ENCODE measurements around the gene EIF2B1. TPM values are rescaled to one million over a fixed set of nuclear protein-coding genes. Genes with fewer than 3 reads are reported as not detected.

EIF2B1 gene
- total and polyA plus RNA-seq, 9 of the 15 experiments (the other 6 are each of a cell fraction or from before 2014, with no cell fraction given) = 35.7 to 195 (median 67.8) TPM

DNA sequence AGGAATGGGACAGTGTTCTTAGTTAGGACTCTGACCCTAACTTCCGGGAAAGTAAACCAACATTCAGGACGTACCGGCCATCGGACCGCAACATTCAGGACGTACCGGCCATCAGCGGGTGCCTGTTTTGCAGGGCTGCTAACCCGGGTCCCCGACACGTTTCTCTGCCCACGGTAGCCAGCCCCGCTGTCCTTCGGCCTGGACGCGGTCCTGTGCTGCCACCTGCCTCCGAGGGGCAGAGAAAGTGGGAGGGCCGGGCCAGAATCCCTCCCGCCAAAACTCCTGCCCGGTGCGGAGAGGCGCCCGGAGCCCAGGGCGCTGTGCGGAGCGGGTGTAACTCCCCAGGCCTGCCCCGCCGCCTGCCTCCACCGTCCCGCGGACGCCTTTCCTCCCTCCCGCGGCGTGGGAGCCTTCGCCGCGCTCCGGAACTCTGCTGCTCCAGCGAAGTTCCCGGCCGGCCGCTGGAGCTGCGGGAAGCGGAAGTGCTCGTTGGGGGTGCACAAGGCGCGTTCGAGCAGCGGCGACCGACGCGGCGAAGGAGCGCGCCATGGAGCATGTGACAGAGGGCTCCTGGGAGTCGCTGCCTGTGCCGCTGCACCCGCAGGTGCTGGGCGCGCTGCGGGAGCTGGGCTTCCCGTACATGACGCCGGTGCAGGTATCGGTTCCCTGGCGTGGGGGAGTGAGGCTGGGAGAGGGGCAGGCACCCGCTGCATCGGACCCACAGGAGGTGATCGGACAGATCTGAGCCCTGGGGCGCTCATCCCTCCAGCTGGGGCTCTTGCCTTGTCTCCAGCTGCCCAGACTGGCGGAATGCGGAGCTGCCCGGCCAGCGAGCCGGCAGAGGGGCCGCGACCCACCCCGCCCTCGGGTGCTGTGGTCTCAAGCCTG, 31.6 kb downstream of the EIF2B1 start, which contains the start of gene DDX55 (continued):
- peak; percentile 30; the same call in 1 of the 2 replicates for TF ChIP-seq NR1H2 (CRISPR knock-in tag; IDR thresholded peaks at IDR 0.05)
- no peak for TF ChIP-seq ZNF354B (CRISPR knock-in tag; IDR thresholded peaks at IDR 0.05)
- TF ChIP-seq SREBF1 (IDR thresholded peaks at IDR 0.05; ENCODE audit: borderline replicate concordance, low read depth, low read length) = peak; percentile 70; the same call in 1 of the 2 replicates
- 0 out of 2 replicates have a peak, but pooled peaks have one; percentile 66 for TF ChIP-seq ZNF174 (CRISPR knock-in tag; IDR thresholded peaks at IDR 0.05)
- TF ChIP-seq, protein P1, sequence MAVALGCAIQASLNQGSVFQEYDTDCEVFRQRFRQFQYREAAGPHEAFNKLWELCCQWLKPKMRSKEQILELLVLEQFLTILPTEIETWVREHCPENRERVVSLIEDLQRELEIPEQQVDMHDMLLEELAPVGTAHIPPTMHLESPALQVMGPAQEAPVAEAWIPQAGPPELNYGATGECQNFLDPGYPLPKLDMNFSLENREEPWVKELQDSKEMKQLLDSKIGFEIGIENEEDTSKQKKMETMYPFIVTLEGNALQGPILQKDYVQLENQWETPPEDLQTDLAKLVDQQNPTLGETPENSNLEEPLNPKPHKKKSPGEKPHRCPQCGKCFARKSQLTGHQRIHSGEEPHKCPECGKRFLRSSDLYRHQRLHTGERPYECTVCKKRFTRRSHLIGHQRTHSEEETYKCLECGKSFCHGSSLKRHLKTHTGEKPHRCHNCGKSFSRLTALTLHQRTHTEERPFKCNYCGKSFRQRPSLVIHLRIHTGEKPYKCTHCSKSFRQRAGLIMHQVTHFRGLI (CRISPR knock-in tag; IDR thresholded peaks at IDR 0.05) = no peak
- peak; percentile 57; the same call in 1 of the 2 replicates for TF ChIP-seq ARID2 (IDR thresholded peaks at IDR 0.05)
- peak; percentile 38 for TF ChIP-seq CHD1 (IDR thresholded peaks at IDR 0.05; ENCODE audit: low read length)
- TF ChIP-seq ZNF79 (CRISPR knock-in tag; IDR thresholded peaks at IDR 0.05; ENCODE audit: low read depth) = peak; percentile 53; the same call in 1 of the 2 replicates
- TF ChIP-seq DMBX1 (CRISPR knock-in tag; IDR thresholded peaks at IDR 0.05; ENCODE audit: borderline replicate concordance) = 0 out of 2 replicates have a peak, but pooled peaks have one; percentile 35
- TF ChIP-seq, protein P2, sequence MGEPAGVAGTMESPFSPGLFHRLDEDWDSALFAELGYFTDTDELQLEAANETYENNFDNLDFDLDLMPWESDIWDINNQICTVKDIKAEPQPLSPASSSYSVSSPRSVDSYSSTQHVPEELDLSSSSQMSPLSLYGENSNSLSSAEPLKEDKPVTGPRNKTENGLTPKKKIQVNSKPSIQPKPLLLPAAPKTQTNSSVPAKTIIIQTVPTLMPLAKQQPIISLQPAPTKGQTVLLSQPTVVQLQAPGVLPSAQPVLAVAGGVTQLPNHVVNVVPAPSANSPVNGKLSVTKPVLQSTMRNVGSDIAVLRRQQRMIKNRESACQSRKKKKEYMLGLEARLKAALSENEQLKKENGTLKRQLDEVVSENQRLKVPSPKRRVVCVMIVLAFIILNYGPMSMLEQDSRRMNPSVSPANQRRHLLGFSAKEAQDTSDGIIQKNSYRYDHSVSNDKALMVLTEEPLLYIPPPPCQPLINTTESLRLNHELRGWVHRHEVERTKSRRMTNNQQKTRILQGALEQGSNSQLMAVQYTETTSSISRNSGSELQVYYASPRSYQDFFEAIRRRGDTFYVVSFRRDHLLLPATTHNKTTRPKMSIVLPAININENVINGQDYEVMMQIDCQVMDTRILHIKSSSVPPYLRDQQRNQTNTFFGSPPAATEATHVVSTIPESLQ (CRISPR knock-in tag; IDR thresholded peaks at IDR 0.05) = peak; percentile 65; the same call in 1 of the 2 replicates
- TF ChIP-seq, protein P3, sequence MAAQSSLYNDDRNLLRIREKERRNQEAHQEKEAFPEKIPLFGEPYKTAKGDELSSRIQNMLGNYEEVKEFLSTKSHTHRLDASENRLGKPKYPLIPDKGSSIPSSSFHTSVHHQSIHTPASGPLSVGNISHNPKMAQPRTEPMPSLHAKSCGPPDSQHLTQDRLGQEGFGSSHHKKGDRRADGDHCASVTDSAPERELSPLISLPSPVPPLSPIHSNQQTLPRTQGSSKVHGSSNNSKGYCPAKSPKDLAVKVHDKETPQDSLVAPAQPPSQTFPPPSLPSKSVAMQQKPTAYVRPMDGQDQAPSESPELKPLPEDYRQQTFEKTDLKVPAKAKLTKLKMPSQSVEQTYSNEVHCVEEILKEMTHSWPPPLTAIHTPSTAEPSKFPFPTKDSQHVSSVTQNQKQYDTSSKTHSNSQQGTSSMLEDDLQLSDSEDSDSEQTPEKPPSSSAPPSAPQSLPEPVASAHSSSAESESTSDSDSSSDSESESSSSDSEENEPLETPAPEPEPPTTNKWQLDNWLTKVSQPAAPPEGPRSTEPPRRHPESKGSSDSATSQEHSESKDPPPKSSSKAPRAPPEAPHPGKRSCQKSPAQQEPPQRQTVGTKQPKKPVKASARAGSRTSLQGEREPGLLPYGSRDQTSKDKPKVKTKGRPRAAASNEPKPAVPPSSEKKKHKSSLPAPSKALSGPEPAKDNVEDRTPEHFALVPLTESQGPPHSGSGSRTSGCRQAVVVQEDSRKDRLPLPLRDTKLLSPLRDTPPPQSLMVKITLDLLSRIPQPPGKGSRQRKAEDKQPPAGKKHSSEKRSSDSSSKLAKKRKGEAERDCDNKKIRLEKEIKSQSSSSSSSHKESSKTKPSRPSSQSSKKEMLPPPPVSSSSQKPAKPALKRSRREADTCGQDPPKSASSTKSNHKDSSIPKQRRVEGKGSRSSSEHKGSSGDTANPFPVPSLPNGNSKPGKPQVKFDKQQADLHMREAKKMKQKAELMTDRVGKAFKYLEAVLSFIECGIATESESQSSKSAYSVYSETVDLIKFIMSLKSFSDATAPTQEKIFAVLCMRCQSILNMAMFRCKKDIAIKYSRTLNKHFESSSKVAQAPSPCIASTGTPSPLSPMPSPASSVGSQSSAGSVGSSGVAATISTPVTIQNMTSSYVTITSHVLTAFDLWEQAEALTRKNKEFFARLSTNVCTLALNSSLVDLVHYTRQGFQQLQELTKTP (IDR thresholded peaks at IDR 0.05; ENCODE audit: low read depth in 1 of 2, partially characterized antibody in 2 of 2) = peak; percentile 17 to 55
- 0 out of 2 replicates have a peak, but pooled peaks have one; percentile 22 for TF ChIP-seq ZC3H4 (CRISPR knock-in tag; IDR thresholded peaks at IDR 0.05; ENCODE audit: borderline replicate concordance)
- TF ChIP-seq XRCC5 (IDR thresholded peaks at IDR 0.05; ENCODE audit: low read depth, low read length) = peak; percentile 97
- peak; percentile 98 for TF ChIP-seq ZNF282 (CRISPR knock-in tag; IDR thresholded peaks at IDR 0.05)
- no peak for TF ChIP-seq FOXA3 (CRISPR knock-in tag; conservative IDR thresholded peaks at IDR 0.05 in 1 of 2, IDR thresholded peaks at IDR 0.05 in 1 of 2)
- peak; percentile 50 to 90 (median 84) for TF ChIP-seq YY1 (IDR thresholded peaks at IDR 0.05; ENCODE audit: borderline replicate concordance in 1 of 3, control insufficient read depth in 1 of 3, extremely low read depth in 1 of 3, insufficient read depth in 3 of 3, insufficient read length in 1 of 3, insufficient replicate concordance in 2 of 3, low read depth in 1 of 3, low read length in 2 of 3)
- peak; percentile 79; the same call in 1 of the 2 replicates for TF ChIP-seq STAG1 (CRISPR knock-in tag; IDR thresholded peaks at IDR 0.05; ENCODE audit: borderline replicate concordance)
- TF ChIP-seq EGR1 (conservative IDR thresholded peaks at IDR 0.05) = peak; percentile 52
